LHCN-M2 (cell line): ENCODE results near the gene LNPEP. TPM values are rescaled to one million over a fixed set of nuclear protein-coding genes. Genes with fewer than 3 reads are reported as not detected.

ENCODE experiments used
- DNase-seq: peaks from one replicate; pipeline ENCODE4 v3.0.0-alpha.2; 2012; ENCODE audit warnings: low read depth
- total RNA-seq: library from RNA; depleted of rRNA; stranded (reverse); fragments of >200 nt; gene quantifications from 2 replicates; pipeline ENCODE4 v1.2.3, GENCODE V29; 2014

Gene LNPEP
- total RNA-seq, 1 experiment from 2014 or later, result 29.5 TPM

GRCh38 chr5:96995419-96995818 lies 59.5 kb downstream of the LNPEP start:
- peak; percentile 28 for DNase-seq

DNA sequence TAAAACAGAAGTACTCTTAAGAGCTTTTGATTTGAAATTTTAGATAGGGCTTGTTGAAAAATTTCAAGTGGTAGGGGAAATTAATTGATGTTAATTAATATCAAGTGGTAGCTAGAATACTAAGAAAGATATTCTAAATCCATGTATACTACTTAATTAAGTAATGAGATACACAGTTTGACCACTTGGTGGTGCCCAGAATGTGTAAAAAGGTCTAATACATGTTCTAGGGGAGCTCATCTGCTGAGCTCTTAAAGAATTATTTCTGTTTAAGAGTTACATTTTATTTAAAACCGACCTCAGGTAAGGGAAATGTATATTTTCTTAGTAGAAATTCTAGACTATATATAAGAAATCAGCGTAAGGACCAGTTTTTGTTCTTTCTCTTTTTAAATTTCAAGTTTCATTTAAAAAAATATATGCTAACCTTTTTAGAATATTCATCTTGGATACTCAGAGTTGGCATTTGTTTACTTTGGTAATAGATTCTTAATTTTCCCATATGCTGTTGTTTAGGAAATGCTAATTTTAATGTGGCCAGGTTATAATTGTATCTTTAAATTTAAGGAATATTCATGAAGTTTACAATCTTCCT lies 61.5 kb downstream of the LNPEP start:
- DNase-seq, result peak; percentile 50

GRCh38 chr5:96999856-97000255 lies 64.0 kb downstream of the LNPEP start:
- DNase-seq, result no peak

GRCh38 chr5:97000391-97000790 lies 64.5 kb downstream of the LNPEP start:
- peak; percentile 32 for DNase-seq

DNA sequence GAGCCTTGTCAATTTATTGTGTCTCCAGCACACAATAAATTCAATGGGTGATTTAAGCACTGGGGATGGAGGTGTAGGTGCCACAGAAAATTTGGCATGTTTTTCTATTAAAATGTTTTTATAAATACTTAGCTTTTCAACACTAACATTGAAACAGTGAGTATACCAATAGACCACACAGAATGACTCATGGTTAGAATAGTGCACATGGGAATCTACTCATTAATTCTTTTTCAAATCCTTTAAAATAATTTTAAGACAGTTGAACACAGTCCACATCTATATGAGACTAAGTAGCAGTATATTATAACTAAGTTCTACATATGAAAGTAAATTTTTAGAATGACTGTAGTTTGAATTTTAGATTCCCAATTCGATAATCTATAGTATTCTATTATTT lies 67.1 kb downstream of the LNPEP start:
- DNase-seq, result peak; percentile 33

DNA sequence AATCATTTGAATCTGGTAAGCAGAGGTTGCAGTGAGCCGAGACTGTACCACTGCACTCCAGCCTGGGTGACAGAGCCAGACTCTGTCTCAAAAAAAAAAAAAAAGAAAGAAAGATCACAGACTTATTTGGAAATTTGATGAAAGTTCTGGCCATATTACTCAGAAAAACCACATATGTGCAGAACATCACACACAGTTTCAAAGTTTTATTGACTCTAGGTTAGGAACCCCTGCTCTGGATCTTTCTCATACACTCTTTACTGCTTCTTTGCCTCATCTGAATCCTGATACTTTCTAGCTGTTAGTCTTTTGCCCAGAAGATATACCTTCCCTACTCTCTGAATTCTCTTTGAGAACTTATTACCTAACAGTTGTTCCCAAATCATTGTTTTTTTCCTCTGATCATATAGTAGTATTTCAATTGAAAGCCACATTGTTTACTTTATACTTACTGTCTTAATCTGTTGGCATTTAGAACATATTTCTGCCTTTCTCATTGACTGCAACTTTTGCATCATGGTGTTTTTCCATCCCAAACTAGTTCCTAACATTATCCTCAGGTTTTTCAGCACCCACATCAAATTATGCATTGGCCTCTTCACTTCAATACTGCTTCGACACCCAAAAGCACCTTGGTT lies 68.7 kb downstream of the LNPEP start:
- DNase-seq, result peak; percentile 39

DNA sequence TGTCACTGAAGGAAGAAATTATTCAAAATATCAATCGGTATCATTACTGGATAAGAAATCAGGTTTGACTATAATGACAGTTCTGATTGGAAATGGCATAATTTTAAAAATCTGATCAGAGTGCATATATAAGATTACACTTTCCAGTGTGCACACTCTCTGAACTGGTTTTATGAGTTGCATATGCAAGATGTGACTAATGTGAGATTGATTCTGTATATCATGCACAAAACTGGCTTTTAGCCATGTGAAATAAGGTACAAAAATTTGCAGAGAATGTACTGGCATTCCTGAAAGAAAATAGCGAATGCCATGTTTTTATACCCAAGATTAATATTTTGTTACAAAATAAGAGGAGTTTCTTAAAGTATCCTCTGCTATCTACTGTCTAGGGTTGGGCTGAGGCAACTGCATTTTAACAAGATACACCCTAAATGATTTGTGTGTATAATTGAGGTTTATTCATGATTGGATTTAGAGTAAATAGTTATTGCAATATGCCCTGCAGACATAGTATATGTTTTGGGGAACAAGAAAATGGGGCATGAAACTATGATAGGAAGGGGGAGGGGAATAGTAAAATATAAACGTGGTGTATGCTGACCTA lies 70.7 kb downstream of the LNPEP start:
- DNase-seq, result no peak

DNA sequence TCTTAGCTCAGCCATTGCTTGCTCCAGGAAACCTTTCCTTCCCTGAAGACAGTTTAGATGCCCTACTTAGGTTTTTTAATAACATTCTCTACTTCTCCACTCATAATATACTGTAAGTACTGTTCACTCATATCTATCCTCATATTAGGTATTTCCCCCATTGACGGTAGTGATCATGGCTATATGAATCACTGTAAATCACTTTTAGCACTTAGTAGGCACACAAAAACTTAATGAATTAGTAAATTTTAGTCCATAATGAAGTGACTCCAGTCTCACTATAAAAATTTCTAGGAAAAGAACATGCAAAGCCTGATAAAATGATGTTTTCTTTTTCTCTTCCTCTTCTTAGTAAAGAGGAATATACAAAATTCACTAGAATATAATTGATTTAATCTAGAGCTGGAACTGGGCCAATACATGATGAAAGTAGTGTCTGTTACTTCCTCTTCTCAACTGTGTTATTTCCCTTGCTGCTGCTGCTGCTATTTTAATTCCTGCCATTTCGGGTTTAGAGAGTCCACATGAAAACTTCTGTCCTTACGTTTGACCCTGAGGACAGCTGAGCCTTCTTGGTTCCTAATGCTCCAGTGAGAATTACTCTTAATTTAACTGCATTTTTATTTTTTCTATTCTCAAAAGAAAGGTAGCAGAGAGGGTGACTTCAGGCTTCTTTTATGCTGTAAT lies 73.5 kb downstream of the LNPEP start:
- DNase-seq, result peak; percentile 16

GRCh38 chr5:97009921-97010320 lies 74.0 kb downstream of the LNPEP start:
- no peak for DNase-seq

DNA sequence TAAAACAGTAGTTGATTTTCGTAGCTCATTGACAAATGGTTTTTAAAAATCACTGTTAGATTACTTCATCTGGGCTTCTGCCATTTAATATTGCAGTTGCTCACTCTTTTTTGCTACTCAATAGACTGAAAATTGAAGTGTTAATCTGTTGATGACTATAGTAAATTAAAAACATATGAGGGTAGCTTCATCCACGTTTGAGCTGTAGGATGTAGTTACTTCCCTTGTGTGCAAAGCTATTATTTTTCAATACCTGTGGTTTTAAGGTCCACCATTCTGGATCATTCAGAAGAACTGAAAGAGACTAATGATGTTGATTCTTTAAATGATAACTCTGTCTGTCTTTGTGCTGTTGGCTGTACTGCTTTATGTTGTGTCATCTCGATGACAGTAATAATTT lies 74.7 kb downstream of the LNPEP start:
- no peak for DNase-seq

GRCh38 chr5:97011567-97011966 lies 75.7 kb downstream of the LNPEP start:
- DNase-seq, result no peak

- peak; percentile 23 for DNase-seq
Observed at GRCh38 chr5:97019435-97020117, 83.7 kb downstream of the LNPEP start.

DNA sequence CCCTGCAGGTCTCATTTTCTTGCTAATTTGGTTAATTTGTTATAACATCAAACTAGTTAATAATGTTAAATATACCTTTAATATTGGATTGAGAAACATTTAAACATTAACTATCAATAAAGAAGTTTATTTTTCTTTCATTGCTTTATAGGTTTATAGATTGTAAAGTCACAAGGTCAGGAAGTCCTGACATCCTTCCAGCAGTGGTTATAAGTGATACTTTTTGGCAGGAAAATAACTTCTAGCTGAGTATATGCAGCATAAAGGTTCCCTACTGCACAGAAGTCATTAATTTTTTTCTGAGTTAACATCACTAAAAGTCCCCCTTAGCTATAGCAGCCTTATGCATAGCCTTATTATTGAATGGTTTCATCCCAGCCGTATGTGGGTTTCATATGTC lies 85.5 kb downstream of the LNPEP start:
- no peak for DNase-seq

GRCh38 chr5:97022898-97023297 lies 87.0 kb downstream of the LNPEP start:
- no peak for DNase-seq

DNA sequence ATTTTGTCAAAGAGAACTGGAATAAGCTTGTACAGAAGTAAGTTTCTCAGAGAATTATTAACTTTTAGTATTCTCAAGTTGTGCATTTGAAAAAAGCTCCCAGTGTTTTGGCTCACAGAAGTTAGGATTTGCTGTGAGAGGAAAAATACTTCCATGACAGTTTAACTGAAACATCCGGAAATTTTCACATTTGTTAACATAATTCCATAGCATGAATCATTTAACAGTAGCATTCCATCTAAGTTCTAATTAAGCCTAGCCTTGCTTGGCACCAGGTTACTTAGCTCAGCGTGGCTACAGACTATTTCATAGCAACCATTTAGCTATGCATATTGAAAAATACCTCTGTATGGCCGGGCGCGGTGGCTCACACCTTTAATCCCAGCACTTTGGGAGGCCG lies 90.8 kb downstream of the LNPEP start:
- DNase-seq, result no peak

DNA sequence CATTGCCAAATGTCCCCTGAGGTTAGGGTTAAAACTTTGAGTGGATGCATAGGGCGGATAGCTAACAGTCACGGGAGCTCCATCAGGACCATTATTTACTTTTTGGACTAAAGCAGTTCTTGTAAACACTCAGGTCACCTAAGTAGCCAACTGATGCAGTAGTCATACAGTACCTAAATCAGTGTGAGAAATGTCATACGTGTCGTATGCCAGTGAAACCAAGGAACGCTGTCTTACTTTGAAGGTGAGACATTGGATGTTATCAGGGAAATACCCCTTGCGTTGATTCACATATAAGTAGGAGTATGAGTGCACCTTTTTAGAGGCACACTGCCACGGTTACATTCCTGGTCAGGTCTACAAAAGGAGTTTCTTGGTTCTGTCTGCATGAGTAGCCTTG lies 101.9 kb downstream of the LNPEP start:
- no peak for DNase-seq

- no peak for DNase-seq
Observed at GRCh38 chr5:97041239-97041638, 105.4 kb downstream of the LNPEP start.

- DNase-seq, result no peak
Observed at GRCh38 chr5:97042996-97043395, 107.1 kb downstream of the LNPEP start.

DNA sequence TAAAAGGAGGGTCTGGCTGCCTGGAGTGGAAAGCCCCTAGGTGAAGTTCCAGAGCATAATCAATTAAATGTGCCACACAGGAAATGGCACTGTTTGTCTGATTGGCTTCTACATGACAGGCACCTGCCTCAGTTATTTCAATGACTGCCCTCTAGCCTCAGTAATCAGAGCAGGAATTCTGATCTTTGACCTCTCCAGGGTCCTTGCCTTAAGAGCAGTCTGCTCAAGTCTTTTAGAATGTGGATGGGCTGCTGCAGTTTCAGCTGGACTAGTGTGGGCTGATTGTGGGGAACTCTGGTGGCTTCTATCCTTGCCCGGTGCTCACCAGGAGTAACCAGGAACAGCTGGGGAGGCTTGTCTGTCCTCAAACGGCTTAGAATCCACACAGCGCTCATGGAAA lies 107.6 kb downstream of the LNPEP start:
- DNase-seq, result no peak

- DNase-seq, result peak; percentile 22
Observed at GRCh38 chr5:97044052-97044451, 108.2 kb downstream of the LNPEP start.

DNA sequence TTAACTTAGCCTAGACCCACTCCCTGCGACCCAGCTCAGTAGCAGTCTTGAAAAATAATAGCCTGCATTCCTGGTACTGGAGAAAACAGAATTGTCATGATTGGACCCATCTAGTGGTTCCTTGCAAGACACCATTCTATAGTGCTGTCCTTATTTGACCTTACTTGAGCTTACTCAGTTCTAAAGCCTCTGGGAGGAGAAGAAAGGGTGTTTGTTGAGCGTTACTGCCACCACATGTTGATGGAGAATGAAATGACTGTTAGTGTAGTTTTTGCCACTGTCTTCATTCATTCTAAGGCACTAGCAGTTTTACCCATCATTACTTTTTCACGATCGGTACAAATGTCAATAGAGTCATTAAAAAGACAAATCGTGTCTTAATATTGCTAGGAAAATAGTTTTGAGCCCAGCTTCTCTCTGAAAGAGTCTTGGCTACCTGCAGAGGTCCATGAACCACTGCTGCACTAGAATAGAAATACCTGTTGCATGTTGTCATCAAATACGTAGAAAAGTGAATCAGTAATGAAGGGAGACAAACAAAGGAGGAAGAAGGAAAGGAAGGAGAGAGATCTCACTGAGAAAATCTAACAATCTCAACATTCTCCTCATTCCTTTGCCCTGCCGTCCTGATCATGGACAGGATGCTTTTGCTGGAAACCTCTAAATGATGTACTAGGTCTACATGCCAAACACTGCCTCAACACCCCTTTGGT lies 110.5 kb downstream of the LNPEP start:
- DNase-seq, result peak; percentile 35
